ENCODE data around the gene SIGLEC15.

Gene SIGLEC15

DNA sequence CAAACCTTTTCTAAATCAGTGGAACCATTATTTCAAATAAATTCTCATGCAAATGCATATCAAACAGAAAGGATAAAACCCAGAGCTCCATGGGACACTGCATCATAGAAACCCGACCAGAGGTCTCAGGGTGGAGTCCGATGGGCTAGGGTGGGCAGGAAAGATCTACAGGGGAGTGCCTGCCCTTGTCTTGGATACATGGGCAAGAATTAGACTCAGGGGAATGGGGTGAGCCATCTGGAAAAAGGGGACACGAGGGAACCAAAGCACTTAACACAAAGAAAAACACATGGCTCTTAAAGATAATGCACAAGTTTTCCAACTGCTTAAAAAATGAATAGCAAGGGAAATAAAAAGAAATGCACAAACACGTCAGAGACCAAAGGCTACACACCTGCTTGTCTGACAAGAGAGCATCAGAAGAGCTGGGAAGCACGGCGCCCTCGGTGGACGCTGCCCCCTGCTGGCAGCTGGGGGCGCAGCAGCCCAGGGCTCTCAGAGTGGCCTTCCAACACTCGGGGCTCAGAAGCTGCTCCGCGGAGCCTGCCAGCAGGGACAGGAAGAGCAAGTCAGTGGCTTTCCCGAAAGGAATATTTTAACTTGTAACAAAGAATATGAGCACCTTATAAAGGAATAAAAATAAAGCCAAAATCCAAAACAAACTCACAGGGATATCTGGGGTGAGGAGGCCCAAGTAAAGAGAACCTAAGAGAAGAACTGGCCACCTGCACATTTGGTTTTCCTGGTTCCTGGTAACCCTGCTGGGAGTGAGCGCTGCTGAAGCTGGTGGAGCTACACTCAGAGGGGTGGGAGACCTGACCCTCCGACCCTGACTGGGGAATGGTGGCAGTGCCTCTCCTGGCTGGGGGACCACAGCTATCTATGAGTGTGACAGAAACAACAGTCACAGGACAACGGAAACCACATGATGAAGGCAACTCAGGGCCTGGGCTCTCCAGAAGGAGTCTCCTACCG lies 54.5 kb downstream of the SIGLEC15 start:
- peak; percentile 68 for DNase-seq (ENCODE audit: low spot score)

DNA sequence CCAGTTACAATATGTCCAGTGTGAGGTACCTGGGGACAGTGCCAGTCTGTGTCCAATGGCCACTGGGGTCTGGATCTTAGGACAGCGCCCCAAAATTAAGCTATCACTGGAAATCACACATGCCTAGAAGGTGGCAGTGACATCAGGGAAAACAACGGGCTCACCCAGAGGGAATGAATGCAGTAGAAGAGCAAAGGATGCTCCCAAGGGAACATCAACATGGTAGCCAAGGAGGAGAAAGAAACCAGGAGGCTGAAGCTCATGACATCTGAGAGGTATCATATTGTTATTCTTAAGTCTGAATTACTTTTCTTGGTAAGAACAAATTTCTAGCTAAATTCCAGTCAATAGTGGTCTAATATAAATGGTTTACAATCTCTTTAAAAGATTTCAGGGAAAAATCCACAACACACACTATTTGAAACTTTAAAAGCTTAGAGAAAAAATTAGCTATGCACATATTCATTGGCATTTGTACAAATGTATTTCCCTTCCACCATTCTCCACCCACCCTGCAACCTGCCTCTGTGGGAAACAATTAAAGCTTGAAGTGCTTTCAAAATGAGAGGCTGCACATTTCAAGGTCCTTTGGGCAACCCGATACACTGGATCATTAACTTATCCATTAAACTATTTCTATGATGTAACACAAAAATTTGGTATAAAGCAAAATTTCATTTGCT lies 55.5 kb downstream of the SIGLEC15 start:
- DNase-seq (ENCODE audit: low spot score): no peak

DNA sequence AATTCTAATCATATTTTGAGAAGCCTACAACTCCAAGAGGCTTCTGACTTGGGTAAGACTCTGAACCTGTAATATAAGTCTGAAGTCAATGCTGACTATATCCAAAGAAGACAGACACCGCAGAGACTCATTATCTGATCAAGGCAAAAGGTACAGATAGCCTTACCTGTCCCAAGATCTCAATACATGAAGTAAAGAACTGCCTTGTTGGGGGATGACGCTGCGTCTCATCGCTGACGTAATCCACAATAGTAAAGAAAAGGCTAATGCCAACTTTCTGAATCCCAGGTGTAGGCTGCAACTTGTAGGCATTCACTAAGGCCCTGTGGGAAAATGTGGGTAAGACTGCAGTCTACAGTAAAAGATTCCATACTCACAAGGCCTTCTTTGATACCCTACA lies 62.1 kb downstream of the SIGLEC15 start:
- DNase-seq (ENCODE audit: low spot score): no peak

DNA sequence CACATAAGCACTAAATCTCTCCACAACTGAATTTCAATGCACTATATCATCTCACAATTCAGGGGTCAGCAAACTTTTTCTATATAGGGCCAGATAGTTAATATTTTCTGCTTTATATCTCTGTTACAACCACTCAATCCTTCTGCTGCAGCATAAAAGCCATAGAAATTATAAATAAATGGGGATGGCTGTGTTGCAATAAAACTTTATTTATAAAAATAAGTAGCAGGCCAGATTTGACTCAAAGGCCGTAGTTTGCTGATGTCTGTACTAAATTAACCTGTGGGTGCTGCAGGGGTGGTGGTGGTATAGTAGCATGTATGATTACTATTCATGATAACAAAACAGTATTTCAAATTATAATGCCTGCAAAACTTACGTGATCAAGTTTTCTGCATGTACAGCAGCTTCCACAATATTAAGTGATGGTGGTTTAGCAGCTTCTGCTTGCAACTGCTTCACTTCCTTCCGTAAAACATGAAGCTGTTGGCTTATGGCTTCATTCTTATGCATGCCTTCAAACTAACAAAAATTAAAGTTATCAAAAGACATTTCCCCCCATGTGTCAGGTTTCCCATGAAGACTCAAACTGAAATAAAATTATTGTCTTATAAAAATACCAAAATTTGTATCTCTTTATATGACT lies 64.1 kb downstream of the SIGLEC15 start:
- no peak for DNase-seq (ENCODE audit: low spot score)

DNA sequence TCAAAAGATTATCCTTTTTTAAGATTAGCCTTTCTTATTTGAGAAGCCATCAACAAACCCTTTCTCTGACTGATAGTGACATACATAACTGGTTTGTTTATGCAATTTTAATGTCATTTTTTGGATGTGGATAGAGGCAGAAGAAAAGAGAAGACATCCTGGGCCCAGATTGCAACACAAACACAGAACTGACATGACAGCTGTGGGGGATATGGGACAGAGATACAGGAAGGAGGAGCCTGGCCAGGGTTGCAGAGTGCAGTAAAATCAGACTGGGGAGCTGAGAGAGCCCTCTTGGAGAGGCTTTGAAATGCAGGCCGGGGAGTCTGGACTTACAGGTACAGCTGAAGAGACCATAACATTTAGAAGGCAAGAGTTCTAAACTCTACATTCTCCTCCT lies 65.1 kb downstream of the SIGLEC15 start:
- no peak for DNase-seq (ENCODE audit: low spot score)

DNA sequence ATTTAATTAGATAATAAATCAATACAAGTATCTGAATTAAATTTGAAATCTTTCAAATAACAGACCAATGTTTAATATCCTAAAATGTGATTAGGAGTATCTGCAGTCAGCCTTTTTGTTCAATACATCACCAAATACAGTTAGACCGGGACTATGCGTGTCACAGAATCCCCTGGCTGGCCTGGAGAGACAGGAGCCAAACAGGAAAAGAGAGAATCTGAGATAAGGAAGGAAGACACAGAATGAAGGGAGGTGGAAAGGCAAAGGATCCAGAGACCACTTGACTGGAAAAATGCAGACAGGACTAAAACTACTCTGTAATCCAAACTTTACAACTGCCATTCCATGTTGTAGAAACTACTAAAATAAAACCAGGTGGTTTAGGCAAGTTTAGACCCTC lies 66.3 kb downstream of the SIGLEC15 start:
- no peak for DNase-seq (ENCODE audit: low spot score)
